GM21529 (cell line): ENCODE measurements around the gene ATP6V0A1.
"Not testable (repeated sequence)": the region's sequence is repeated elsewhere in the genome, so short reads cannot be mapped to it uniquely, and the experiment has no call there.

Experiments used
- ATAC-seq: cut with Tn5 transposase; IDR thresholded peaks from one replicate; pipeline ENCODE4 v1.9.1; 2021; ENCODE audit not compliant: unreplicated experiment

ATP6V0A1 gene

DNA sequence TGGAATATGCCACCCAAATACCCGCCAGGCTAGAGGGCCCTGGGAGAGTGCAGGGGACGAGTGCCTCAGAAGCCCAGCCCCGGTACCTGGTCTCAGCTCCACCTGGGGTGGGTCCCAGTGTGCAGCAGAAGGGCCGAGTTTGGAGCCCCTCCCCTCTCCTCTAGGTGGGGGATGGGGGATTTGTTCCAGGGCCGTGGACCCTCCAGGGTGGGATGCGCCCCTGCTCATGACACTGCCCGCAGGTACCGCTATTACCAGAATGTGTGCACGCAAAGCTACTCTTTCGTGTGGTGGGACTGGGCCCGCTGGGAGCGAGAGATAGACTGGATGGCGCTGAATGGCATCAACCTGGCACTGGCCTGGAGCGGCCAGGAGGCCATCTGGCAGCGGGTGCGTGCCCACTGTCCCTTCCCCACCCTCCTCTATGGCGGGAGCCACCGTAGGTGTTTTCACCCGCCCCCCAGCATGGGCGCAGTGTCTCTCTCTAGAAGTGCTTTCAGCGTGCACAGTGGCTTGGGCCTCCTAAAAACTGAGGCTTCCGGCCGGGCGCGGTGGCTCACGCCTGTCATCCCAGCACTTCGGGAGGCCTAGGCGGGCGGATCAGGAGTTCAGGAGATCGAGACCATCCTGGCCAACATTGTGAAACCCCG is 78.6 kb downstream of the ATP6V0A1 start:
- no peak for ATAC-seq

GRCh38 chr17:42537826-42538451 is 79.3 kb downstream of the ATP6V0A1 start:
- no peak for ATAC-seq

DNA sequence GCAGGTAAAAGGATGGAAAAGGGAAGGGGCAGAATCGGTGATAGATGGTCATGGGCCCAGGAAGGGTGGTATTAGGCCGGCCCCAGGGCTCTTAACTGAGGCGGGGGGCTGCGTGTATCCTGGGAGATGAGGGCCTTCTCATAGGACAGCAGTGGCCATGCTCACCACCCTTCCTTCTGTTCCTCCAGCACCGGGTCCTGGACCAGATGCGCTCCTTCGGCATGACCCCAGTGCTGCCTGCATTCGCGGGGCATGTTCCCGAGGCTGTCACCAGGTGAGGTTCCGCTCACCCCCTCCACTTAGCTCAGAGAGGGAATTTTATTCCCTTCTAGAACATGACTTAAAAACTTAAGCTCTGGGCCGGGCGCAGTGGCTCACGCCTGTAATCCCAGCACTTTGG is 79.8 kb downstream of the ATP6V0A1 start:
- no peak for ATAC-seq

- not testable (repeated sequence) for ATAC-seq
Observed at GRCh38 chr17:42540558-42540957, 81.9 kb downstream of the ATP6V0A1 start.

GRCh38 chr17:42541041-42541833 is 82.6 kb downstream of the ATP6V0A1 start:
- ATAC-seq, result no peak

- ATAC-seq, result no peak
Observed at GRCh38 chr17:42543190-42544079, 84.8 kb downstream of the ATP6V0A1 start.

GRCh38 chr17:42544874-42545283 is 86.2 kb downstream of the ATP6V0A1 start:
- ATAC-seq, result no peak

- not testable (repeated sequence) for ATAC-seq
Observed at GRCh38 chr17:42545755-42546505, 87.3 kb downstream of the ATP6V0A1 start.

GRCh38 chr17:42547001-42547461 is 88.4 kb downstream of the ATP6V0A1 start:
- ATAC-seq, result no peak

DNA sequence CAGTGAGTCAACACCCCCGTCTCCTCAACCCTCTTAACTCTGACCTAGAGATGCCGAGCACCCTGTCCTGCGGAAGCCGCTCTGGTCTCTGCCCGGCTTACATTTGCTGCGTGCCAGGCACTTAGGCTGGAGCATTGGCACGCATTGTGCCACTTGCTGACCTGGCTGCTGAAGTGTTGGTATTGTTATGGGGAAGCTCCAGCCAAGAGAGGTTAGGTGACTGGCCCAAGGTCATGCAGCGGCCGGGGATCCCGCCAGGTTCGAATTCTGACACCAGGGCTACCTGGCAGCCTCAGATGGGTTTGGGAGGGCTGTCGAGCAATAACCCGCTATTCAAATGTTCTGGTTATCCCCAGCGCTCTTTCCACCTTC is 89.0 kb downstream of the ATP6V0A1 start:
- no peak for ATAC-seq

DNA sequence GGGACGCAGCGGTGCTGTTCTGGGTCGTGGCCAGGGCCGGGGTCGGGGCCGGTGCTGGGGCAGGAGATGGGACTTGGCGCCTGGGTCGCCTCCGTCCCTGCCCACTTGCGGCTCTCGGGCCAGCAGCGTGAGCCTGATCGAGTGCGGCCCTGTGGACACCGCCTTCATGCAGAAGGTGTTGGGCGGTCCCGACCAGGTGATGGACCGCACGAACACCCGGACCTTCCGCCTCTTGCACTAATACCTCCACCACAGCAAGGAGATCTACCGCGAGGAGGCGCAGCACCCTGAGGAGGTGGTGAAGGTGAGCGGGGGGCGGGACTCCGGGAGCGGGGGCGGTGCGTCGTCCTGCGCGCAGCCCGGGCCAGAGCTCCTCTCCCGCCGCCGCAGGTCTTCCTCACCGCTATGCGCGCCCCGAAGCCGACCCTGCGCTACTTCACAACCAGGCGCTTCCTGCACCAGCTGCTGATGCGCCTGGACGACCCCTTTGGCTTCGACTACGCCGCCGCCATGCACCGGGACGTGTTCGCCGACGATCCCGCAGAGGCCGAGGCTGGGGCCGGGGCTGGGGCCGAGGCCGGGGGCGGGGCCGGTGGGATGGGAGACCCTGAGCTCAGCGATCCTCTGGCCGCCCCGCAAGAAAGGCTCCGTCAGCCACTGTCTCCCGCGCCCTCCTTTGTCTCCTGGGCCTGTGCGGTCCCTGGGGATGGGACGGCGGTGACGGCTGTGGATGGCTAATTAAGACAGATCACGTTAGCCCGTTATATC is 89.6 kb downstream of the ATP6V0A1 start:
- ATAC-seq, result peak; percentile 74

DNA sequence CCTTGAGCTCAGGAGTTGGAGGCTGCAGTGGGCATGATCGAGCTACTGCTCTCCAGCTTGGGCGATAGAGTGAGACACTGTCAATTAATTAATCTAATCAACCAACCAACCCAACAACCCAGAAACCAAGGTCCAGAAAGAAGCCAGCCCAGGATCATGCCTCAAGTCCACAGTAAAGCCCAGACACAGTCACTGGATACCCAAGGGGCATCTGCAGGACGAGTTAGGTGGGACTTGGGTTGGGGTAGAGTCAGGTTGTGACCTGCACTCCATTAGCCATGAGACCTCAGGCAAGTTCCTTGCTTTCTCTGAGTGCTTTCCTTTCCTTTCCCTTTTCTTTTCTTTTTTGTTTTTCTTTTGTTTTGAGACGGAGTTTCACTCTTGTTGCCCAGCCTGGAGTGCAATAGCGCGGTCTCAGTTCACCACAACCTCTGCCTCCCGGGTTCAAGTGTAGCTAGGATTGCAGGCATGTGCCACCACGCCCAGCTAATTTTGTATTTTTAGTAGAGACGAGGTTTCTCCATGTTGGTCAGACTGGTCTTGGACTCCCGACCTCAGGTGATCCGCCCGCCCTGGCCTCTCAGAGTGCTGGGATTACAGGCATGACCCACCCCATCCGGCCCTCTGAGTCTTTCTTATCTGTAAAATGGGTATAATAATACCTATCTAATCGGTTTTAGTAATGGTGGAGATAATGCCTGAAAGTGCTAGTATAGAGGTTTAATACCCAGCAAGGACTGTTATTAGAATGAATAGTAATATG is 90.5 kb downstream of the ATP6V0A1 start:
- ATAC-seq, result no peak

DNA sequence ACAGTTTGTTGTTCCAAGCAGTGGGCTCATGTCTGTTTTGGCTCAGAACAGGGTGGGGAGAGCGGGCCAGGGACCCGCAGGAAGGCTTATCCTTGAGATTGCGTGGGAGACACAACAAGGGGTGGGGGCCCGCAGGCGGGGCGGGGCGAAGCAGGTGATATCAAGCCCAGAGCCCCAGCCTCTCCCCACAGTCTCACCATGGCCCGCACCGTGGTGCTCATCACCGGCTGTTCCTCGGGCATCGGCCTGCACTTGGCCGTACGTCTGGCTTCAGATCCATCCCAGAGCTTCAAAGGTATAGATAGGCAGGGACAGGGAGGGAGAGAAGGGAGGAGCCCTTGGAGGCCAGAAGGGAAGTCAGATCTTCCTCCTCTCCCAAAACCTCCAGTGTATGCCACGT is 94.1 kb downstream of the ATP6V0A1 start, which contains the start of gene HSD17B1:
HSD17B1 (plus strand) TSS at position 188 of the 400 bp plus-strand sequence; CDS start at position 199, 11 bp downstream.
- ATAC-seq, result not testable (repeated sequence)

GRCh38 chr17:42553161-42553818 is 94.6 kb downstream of the ATP6V0A1 start:
- ATAC-seq, result no peak

GRCh38 chr17:42553866-42554249 is 95.2 kb downstream of the ATP6V0A1 start:
- ATAC-seq, result no peak

DNA sequence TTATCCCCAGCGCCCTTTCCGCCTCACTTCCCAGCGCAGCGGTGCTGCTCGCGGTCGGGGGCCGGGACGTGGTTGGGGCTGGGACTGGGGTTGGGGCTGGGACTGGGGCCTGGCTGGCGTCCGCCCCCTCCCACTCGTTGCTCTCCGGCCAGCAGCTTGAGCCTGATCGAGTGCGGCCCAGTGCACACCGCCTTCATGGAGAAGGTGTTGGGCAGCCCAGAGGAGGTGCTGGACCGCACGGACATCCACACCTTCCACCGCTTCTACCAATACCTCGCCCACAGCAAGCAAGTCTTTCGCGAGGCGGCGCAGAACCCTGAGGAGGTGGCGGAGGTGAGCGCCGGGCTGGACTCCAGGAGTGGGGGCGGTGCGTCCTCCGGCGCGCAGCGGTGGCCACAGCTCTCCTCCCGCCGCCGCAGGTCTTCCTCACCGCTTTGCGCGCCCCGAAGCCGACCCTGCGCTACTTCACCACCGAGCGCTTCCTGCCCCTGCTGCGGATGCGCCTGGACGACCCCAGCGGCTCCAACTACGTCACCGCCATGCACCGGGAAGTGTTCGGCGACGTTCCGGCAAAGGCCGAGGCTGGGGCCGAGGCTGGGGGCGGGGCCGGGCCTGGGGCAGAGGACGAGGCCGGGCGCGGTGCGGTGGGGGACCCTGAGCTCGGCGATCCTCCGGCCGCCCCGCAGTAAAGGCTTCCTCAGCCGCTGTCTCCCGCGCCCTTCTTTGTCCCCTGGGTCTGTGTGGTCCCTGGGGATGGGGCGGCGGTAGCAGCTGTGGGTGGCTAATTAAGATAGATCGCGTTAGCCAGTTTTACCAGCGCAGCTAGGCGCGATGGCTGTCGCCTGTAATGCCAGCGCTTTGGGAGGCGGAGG is 95.8 kb downstream of the ATP6V0A1 start:
- ATAC-seq, result peak; percentile 76

GRCh38 chr17:42555122-42555622 is 96.5 kb downstream of the ATP6V0A1 start:
- no peak for ATAC-seq
